Spleen (tissue), 11 donors: Measurements from ENCODE around the gene LYPD8. TPM values are rescaled to one million over a fixed set of nuclear protein-coding genes. Genes with fewer than 3 reads are reported as not detected.

ENCODE experiments used
- DNase-seq: peaks from one replicate; pipeline ENCODE4 v3.0.0-alpha.2; 2020
- H3K27ac ChIP-seq, 8 donors: fragments of 200-600 bp; sonication (generic) in 7 of 8; 1 replicate in 4 of 8; 2 replicates in 4 of 8; pipeline versions ENCODE4 v1.5.0 to v1.8.0; 2016 to 2021; ENCODE audit warnings: inconsistent platforms in 4 of 8, mild to moderate bottlenecking in 4 of 8, moderate library complexity in 1 of 8
- H3K27me3 ChIP-seq, 7 donors: fragments of 200-600 bp; sonication (generic) in 6 of 7; replicated peaks in 1 of 7; 1 replicate in 4 of 7; 2 replicates in 3 of 7; pipeline versions ENCODE4 v1.5.0 to v1.8.0; 2016 to 2021; ENCODE audit warnings: inconsistent platforms in 3 of 7, mild to moderate bottlenecking in 1 of 7
- H3K36me3 ChIP-seq, 6 donors: fragments of 200-600 bp; sonication (generic) in 5 of 6; 1 replicate in 4 of 6; 2 replicates in 2 of 6; pipeline versions ENCODE4 v1.5.0 to v1.8.0; 2016 to 2021; ENCODE audit warnings: inconsistent platforms in 2 of 6
- H3K4me1 ChIP-seq, 6 donors: fragments of 200-600 bp; sonication (generic) in 5 of 6; 1 replicate in 3 of 6; 2 replicates in 3 of 6; pipeline versions ENCODE4 v1.5.0 to v1.8.0; 2016 to 2021; ENCODE audit warnings: inconsistent platforms in 3 of 6
- H3K4me3 ChIP-seq, 8 donors: fragments of 200-600 bp; sonication (generic) in 7 of 8; 1 replicate in 4 of 8; 2 replicates in 4 of 8; pipeline versions ENCODE4 v1.5.0 to v1.8.0; 2016 to 2021; ENCODE audit warnings: inconsistent platforms in 4 of 8, mild to moderate bottlenecking in 4 of 8, moderate library complexity in 2 of 8
- H3K9me3 ChIP-seq, 8 donors: fragments of 200-600 bp; sonication (generic) in 7 of 8; 1 replicate in 4 of 8; 2 replicates in 4 of 8; pipeline versions ENCODE4 v1.5.0 to v1.8.0; 2016 to 2021; ENCODE audit warnings: inconsistent platforms in 4 of 8
- POLR2A ChIP-seq, 3 donors: fragments of 450-650 bp; IDR thresholded peaks; one replicate each; pipeline ENCODE4 v1.5.1; 2017; ENCODE audit warnings: antibody characterized with exemption in 3 of 3, mild to moderate bottlenecking in 1 of 3
- POLR2AphosphoS5 ChIP-seq, 3 donors: sonication (generic); formaldehyde crosslinking; IDR thresholded peaks; one replicate each; pipeline ENCODE4 v1.5.1; 2017; ENCODE audit warnings: antibody characterized with exemption in 3 of 3
- WGBS, 5 donors: extraction: QIAGEN DNeasy Blood & Tissue Kit in 3 of 5; methylation state at CpG; one replicate each; pipeline versions ENCODE4 v1.1.5 to v1.1.7; 2013 to 2018; 5-methylcytosine and 5-hydroxymethylcytosine counted together
- intact Hi-C: fragments of 100-400 bp; cut with DNase I; formaldehyde crosslinking; loops from one replicate; pipeline ENCODE4 v1.15.0; 2023; ENCODE audit warnings: low total_unique reads
- polyA plus RNA-seq, 3 donors: library from polyadenylated mRNA; stranded (reverse); fragments of 200-250 nt; gene quantifications; one replicate each; pipeline ENCODE4 v1.2.1, GENCODE V29; 2013
- total RNA-seq, 7 donors: library from RNA; depleted of rRNA in 3 of 7; stranded (reverse); fragments of >200 nt in 3 of 7; fragmentation: NEBNext Ultra II Directional in 4 of 7; extraction: Animal tissue kit (Norgen Biotek cat#: 25700) in 4 of 7; gene quantifications; one replicate each; pipeline versions ENCODE4 v1.1.0 to v1.2.1, GENCODE V29; 2016 to 2021
- TF ChIP-seq, protein P1 (sequence below), 11 experiments: fragments of 200-600 bp in 7 of 11; fragments of 450-650 bp in 4 of 11; sonication (generic) in 4 of 11; IDR thresholded peaks in 8 of 11; conservative IDR thresholded peaks in 3 of 11; 1 replicate in 7 of 11; 2 replicates in 4 of 11; pipeline versions ENCODE4 v1.4.0 to v1.8.0; 2016 to 2021; ENCODE audit warnings: antibody characterized with exemption in 11 of 11, inconsistent platforms in 4 of 11, mild to moderate bottlenecking in 1 of 11
- donor health status: healthy with polysubstance abuse.
- donor health status: DM: no; HTN: no; CAD: no; lungs with moderate emphysema.
- donor health status: DM: no; HTN: no; CAD: no.
- donor health status: Bipolar disorder and iron deficiency.
- donor health status: healthy.
- donor health status: DM: no; HTN: no; CAD: no.
- donor health status: DM: yes; HTN: yes; CAD: no.

The LYPD8 gene
- total and polyA plus RNA-seq, 10 donors, result 0.09 to 0.54 (median 0.17) TPM; not detected in 5

DNA sequence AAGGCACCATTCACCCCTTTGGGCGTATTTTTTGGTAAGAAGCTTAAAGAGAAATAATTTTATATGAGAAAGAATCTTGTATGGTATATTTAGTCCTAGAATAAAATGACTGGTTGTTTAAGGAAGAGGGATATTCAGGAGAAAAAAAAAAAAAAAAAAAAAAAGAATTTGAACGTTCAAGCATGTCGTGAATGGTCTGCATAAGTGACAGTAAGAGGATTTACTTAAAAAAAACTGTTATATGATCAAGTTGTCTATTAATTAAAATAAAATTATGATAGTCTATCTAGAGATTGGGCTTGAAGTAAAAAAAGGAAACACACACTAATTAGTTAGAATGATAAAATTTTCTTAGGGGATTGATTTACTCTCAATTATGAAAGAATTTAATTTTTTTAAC is 41.3 kb downstream of the LYPD8 start:
- H3K4me1 ChIP-seq, result peaks cover 0 to 24% (median 0%) of the 10 kb centered on the region in 6 donors
- intact Hi-C loops, result no loop called here
- no peak overlapping the region for H3K4me3 ChIP-seq
- WGBS, 5 donors, result 40 to 53% (median 53%) methylated on average over 3 of the region's 3 CpGs
- H3K36me3 ChIP-seq, result no peaks in the 10 kb centered on the region
- no peaks in the 10 kb centered on the region for H3K27me3 ChIP-seq
- TF ChIP-seq POLR2A (IDR thresholded peaks at IDR 0.05) (no peak), POLR2AphosphoS5 (IDR thresholded peaks at IDR 0.05) (no peak)
- TF ChIP-seq, protein P1, sequence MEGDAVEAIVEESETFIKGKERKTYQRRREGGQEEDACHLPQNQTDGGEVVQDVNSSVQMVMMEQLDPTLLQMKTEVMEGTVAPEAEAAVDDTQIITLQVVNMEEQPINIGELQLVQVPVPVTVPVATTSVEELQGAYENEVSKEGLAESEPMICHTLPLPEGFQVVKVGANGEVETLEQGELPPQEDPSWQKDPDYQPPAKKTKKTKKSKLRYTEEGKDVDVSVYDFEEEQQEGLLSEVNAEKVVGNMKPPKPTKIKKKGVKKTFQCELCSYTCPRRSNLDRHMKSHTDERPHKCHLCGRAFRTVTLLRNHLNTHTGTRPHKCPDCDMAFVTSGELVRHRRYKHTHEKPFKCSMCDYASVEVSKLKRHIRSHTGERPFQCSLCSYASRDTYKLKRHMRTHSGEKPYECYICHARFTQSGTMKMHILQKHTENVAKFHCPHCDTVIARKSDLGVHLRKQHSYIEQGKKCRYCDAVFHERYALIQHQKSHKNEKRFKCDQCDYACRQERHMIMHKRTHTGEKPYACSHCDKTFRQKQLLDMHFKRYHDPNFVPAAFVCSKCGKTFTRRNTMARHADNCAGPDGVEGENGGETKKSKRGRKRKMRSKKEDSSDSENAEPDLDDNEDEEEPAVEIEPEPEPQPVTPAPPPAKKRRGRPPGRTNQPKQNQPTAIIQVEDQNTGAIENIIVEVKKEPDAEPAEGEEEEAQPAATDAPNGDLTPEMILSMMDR (IDR thresholded peaks at IDR 0.05 in 8 of 11, conservative IDR thresholded peaks at IDR 0.05 in 3 of 11), result no peak
- H3K9me3 ChIP-seq, result peaks cover 0 to 47% (median 37%) of the 10 kb centered on the region in 8 donors
- no peak overlapping the region for H3K27ac ChIP-seq
- DNase-seq, result no peak

DNA sequence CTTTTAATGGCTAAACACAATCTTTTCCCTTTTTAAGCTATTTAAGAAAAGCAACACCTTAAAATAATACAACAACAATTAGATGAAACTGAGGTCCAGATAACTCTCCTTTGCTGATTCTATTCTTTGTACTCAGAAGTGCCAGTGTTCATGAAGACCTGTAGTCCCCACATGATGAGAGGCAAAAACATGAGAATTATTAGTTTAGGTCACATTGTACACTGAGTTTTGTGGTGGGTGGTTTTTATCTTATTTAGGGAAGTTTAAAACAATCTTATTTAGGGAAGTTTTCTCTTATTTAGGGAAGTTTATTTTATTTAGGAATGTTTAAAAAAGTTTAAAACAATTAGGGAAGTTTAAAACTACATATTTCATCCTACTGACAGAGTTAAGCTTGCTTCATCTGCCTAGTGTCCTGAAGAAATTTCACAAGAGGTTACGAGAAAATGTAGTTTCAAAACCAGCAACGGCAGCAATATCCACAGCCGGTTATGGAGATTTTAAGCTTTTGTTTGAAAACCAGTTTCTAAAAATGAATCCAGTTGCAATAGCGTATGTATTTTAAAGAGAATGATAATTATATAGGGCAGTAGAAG is 45.2 kb downstream of the LYPD8 start:
- WGBS, 5 donors, result 42 to 69% (median 59%) methylated on average over 4 of the region's 4 CpGs
- Histone ChIP-seq H3K27me3 (no peaks in the 10 kb centered on the region), H3K27ac (peak overlapping the region in 7 of 8 donors; percentile 12 to 82 (median 72)), H3K4me1 (peaks cover 0 to 28% (median 0%) of the 10 kb centered on the region in 6 donors), H3K36me3 (no peaks in the 10 kb centered on the region), H3K9me3 (peaks cover 0 to 33% (median 24%) of the 10 kb centered on the region in 8 donors), H3K4me3 (no peak overlapping the region)
- intact Hi-C loops, result no loop called here
- TF ChIP-seq POLR2A (IDR thresholded peaks at IDR 0.05), result no peak
- TF ChIP-seq, protein P1 (IDR thresholded peaks at IDR 0.05 in 8 of 11, conservative IDR thresholded peaks at IDR 0.05 in 3 of 11), result no peak
- no peak for TF ChIP-seq POLR2AphosphoS5 (IDR thresholded peaks at IDR 0.05)
- DNase-seq, result no peak

DNA sequence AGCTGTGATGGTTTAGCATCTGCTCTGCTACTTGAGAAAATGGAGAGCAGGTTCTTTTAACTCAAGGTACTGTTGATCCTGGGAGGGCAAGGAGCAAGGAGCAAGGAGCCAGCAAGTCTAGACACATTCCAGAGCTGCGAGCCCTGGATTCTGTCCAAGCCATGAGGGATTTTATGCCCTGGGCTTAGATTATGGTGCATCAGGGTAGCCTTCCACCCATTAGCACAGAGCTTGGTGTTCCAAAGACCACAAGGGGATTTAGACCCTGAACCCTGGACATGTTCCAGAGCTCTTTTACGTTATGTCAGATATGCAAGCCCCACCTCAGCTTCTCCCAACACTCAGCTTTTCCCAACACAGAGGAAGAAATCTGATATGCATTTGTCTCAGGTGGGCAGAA is 51.0 kb downstream of the LYPD8 start:
- 69 to 81% (median 76%) methylated on average over 1 to 2 of the region's 2 CpGs for WGBS, 5 donors
- intact Hi-C loops, result no loop called here

DNA sequence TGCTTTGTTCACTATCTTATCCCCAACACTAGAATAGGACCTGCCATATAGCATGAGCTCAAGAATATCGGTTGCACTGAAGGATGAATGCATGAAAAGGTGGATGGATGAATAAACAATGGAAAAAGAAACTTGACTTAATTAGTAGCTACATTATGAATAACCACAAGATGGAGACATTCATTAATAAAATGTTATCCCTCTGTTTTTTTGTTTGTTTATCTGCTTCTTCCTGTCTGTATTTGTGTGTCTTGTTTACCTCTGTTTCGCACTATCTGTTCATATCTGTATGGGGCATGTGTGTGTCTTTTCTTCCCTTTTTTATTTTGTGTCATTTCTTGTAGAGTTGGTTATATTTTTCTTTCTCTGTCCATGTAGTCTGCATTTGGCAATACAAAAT is 51.9 kb downstream of the LYPD8 start:
- no peak overlapping the region for H3K4me3 ChIP-seq
- intact Hi-C loops, result no loop called here
- H3K27ac ChIP-seq, result no peak overlapping the region
- no peaks in the 10 kb centered on the region for H3K36me3 ChIP-seq
- peaks cover 0 to 11% (median 5%) of the 10 kb centered on the region in 6 donors for H3K4me1 ChIP-seq
- H3K27me3 ChIP-seq, result no peaks in the 10 kb centered on the region
- 68 to 82% (median 81%) methylated on average over 2 of the region's 2 CpGs for WGBS, 5 donors
- DNase-seq, result no peak
- TF ChIP-seq POLR2AphosphoS5 (IDR thresholded peaks at IDR 0.05) (no peak), POLR2A (IDR thresholded peaks at IDR 0.05) (no peak)
- TF ChIP-seq, protein P1 (IDR thresholded peaks at IDR 0.05 in 8 of 11, conservative IDR thresholded peaks at IDR 0.05 in 3 of 11), result peak in 4 of 11 experiments; percentile 36 to 56 (median 47)
- no peaks in the 10 kb centered on the region for H3K9me3 ChIP-seq

More for the DNA sequence above, 51.0 kb downstream of the LYPD8 start:
- Histone ChIP-seq H3K27me3 (no peaks in the 10 kb centered on the region), H3K27ac (no peak overlapping the region), H3K9me3 (no peaks in the 10 kb centered on the region), H3K4me3 (no peak overlapping the region), H3K4me1 (peaks cover 0 to 15% (median 6%) of the 10 kb centered on the region in 6 donors), H3K36me3 (no peaks in the 10 kb centered on the region)
- no peak for TF ChIP-seq POLR2AphosphoS5 (IDR thresholded peaks at IDR 0.05)
- no peak for TF ChIP-seq POLR2A (IDR thresholded peaks at IDR 0.05)
- TF ChIP-seq, protein P1 (IDR thresholded peaks at IDR 0.05 in 8 of 11, conservative IDR thresholded peaks at IDR 0.05 in 3 of 11), result no peak
- no peak for DNase-seq
